Adipocyte (in vitro differentiated cells): ENCODE results near the gene SCYGR6.
"Not testable (repeated sequence)": the region's sequence is repeated elsewhere in the genome, so short reads cannot be mapped to it uniquely, and the experiment has no call there.

Source experiments
- DNase-seq: peaks from one replicate; pipeline ENCODE4 v3.0.0-alpha.2; 2015; ENCODE audit warnings: low read depth
- H3K27me3 ChIP-seq: replicated peaks from 2 replicates; pipeline ENCODE4 v1.7.0; 2013; ENCODE audit warnings: mild to moderate bottlenecking, low read length, moderate library complexity; ENCODE audit not compliant: control insufficient read depth, insufficient read depth
- H3K36me3 ChIP-seq: 2 replicates; pipeline ENCODE4 v1.7.0; 2013; ENCODE audit warnings: low read length, mild to moderate bottlenecking, moderate library complexity; ENCODE audit not compliant: control insufficient read depth, insufficient read depth, severe bottlenecking
- H3K4me1 ChIP-seq: 2 replicates; pipeline ENCODE4 v1.7.0; 2013; ENCODE audit warnings: mild to moderate bottlenecking, low read length, moderate library complexity; ENCODE audit not compliant: control insufficient read depth, insufficient read depth
- H3K4me3 ChIP-seq: 2 replicates; pipeline ENCODE4 v1.7.0; 2013; ENCODE audit warnings: mild to moderate bottlenecking, low read length, moderate library complexity
- H3K9ac ChIP-seq: 2 replicates; pipeline ENCODE4 v1.7.0; 2013; ENCODE audit warnings: mild to moderate bottlenecking, low read length, moderate library complexity
- H3K9me3 ChIP-seq: 2 replicates; pipeline ENCODE4 v1.7.0; 2013; ENCODE audit warnings: mild to moderate bottlenecking, low read length, moderate library complexity; ENCODE audit not compliant: control insufficient read depth

The SCYGR6 gene

GRCh38 chr2:227724394-227725039, at the start of gene SCYGR6:
TSS of gene SCYGR6 (minus strand) at chr2:227724757. CDS start at chr2:227724757, 0 bp downstream.
- Histone ChIP-seq H3K4me1 (no peaks in the 10 kb centered on the region), H3K9me3 (no peaks in the 10 kb centered on the region), H3K9ac (no peak within 1 kb of the TSS), H3K4me3 (no peak within 1 kb of the TSS), H3K27me3 (no peaks in the 10 kb centered on the region), H3K36me3 (no peaks in the 10 kb centered on the region)
- no peak for DNase-seq

GRCh38 chr2:227774011-227774624, 49.6 kb upstream of the SCYGR6 start:
- no peak for DNase-seq
- Histone ChIP-seq H3K9me3 (no peaks in the 10 kb centered on the region), H3K4me3 (no peak overlapping the region), H3K4me1 (no peaks in the 10 kb centered on the region), H3K36me3 (no peaks in the 10 kb centered on the region), H3K27me3 (no peaks in the 10 kb centered on the region), H3K9ac (no peak overlapping the region)

GRCh38 chr2:227772932-227773331, 48.4 kb upstream of the SCYGR6 start:
- no peak for DNase-seq
- no peaks in the 10 kb centered on the region for H3K27me3 ChIP-seq

DNA sequence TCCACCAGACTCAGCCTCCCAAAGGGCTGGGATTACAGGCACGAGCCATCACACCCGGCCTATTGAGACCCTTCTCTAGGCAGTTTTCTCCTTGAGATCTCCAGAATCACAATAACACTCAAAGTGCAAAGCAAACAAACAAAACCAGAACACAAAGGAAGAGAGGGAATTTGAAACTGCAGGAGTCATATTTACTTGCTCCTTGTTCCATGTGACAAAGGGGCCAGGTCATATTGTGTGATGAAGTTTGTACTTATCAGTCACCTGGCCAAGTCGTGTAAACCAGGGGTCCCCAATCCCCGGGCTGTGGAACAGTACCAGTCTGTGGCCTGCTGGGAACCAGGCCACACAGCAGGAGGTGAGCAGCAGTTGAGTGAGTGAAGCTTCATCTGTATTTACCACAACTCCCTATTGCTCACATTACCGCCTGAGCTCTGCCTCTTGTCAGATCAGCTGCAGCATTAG, 47.7 kb upstream of the SCYGR6 start:
- Histone ChIP-seq H3K36me3 (no peaks in the 10 kb centered on the region), H3K27me3 (no peaks in the 10 kb centered on the region), H3K4me3 (no peak overlapping the region), H3K9me3 (no peaks in the 10 kb centered on the region), H3K4me1 (no peaks in the 10 kb centered on the region), H3K9ac (no peak overlapping the region)
- no peak for DNase-seq

More at GRCh38 chr2:227772932-227773331, 48.4 kb upstream of the SCYGR6 start:
- no peaks in the 10 kb centered on the region for H3K4me1 ChIP-seq
- no peaks in the 10 kb centered on the region for H3K9me3 ChIP-seq
- no peak overlapping the region for H3K9ac ChIP-seq
- H3K36me3 ChIP-seq = no peaks in the 10 kb centered on the region
- no peak overlapping the region for H3K4me3 ChIP-seq

DNA sequence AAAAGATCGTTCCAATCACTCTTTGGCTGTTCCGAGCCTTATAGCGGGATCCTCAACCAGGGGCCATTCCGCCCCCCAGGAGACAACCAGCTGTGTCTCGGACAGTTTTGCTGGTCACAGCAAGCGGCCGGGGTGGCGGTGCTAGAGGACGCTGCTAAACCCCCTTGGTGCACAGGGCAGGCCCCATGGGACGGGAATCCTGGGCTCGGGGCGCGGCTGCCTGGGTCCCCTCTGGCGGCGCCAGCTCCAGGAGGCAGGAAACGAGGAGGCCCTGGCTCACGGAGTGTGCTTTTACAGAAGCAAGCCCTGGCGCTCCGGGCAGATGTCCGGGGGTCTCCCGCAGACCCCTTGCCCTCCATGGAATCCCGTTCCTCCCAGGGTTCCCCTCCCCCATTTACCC, 43.3 kb upstream of the SCYGR6 start:
- Histone ChIP-seq H3K4me3 (no peak overlapping the region), H3K9ac (no peak overlapping the region), H3K36me3 (no peaks in the 10 kb centered on the region), H3K9me3 (no peaks in the 10 kb centered on the region), H3K27me3 (no peaks in the 10 kb centered on the region), H3K4me1 (peaks cover 10% of the 10 kb centered on the region)
- DNase-seq = no peak

DNA sequence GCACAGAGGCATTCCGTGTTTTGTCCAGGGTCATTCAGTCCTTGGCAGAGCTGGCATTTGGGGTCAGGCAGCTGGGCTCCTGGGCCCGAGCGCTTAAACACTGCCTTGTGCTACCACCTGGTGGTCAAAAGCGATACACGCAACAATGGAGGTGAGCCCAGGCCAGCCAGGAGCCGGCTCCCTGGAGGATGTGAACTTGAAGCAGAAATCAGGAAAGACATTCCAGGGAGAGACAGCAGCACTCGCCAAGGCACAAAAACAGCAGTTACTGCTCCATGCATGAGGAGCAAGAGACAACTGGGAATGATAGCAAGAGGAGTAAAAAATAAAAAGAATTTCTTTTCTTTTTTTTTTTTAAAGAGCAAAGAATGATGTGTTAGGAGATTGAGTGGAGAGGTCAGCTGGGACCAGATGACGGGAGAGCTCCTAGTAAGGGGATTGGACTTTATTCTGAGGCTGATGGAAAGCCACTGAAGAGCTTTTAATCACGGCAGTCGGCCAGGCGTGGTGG, 41.9 kb upstream of the SCYGR6 start:
- Histone ChIP-seq H3K9me3 (no peaks in the 10 kb centered on the region), H3K27me3 (no peaks in the 10 kb centered on the region), H3K36me3 (no peaks in the 10 kb centered on the region), H3K4me3 (no peak overlapping the region), H3K4me1 (peaks cover 20% of the 10 kb centered on the region), H3K9ac (peak overlapping the region; percentile 52)
- peak; percentile 92 for DNase-seq

GRCh38 chr2:227765788-227766372, 41.3 kb upstream of the SCYGR6 start:
- no peak overlapping the region for H3K4me3 ChIP-seq
- no peaks in the 10 kb centered on the region for H3K36me3 ChIP-seq
- H3K4me1 ChIP-seq = peaks cover 24% of the 10 kb centered on the region
- no peaks in the 10 kb centered on the region for H3K9me3 ChIP-seq
- no peaks in the 10 kb centered on the region for H3K27me3 ChIP-seq
- DNase-seq = no peak
- H3K9ac ChIP-seq = peak overlapping the region; percentile 52

GRCh38 chr2:227761740-227762476, 37.4 kb upstream of the SCYGR6 start:
- no peaks in the 10 kb centered on the region for H3K36me3 ChIP-seq
- peaks cover 24% of the 10 kb centered on the region for H3K4me1 ChIP-seq
- no peaks in the 10 kb centered on the region for H3K27me3 ChIP-seq
- H3K9me3 ChIP-seq = no peaks in the 10 kb centered on the region
- H3K4me3 ChIP-seq = no peak overlapping the region
- H3K9ac ChIP-seq = peak overlapping the region; percentile 19
- DNase-seq = peak; percentile 19

DNA sequence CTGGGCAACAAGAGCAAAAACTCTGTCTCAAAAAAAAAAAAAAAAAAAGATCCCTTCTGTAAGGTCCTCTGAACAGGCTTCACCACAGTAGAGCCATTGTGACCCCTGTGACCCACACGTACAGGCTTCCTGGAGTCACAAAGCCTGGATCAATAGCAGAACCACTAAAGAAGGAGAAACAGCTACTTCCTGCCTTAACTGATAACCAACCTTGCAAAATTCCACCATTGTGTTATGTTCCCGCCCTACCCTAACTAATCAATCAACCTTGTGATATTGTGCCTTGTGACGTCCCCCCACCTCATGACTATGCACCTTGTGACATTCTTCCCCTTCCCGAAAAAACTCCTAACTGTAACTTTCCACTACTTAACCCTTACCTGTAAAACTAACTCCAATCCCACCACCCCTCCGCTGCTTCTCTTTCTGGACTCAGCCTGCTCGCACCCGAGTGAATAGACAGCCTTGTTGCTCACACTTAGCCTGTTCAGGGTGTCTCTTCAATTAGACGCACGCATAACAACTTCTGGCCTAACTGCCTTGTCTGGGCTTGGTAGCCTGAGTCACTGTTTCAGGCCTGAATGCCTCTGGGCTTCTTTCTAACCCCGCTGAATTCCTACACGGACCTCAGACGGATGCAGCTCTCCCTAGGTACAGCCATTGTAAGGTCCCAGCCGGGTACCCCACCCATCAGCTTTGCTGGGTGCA, 35.0 kb upstream of the SCYGR6 start:
- Histone ChIP-seq H3K4me1 (peaks cover 14% of the 10 kb centered on the region), H3K9ac (no peak overlapping the region), H3K36me3 (no peaks in the 10 kb centered on the region), H3K9me3 (no peaks in the 10 kb centered on the region), H3K27me3 (no peaks in the 10 kb centered on the region), H3K4me3 (no peak overlapping the region)
- peak; percentile 24 for DNase-seq

GRCh38 chr2:227756261-227756660, 31.7 kb upstream of the SCYGR6 start:
- not testable (repeated sequence) for H3K27me3 ChIP-seq, DNase-seq

More at GRCh38 chr2:227756261-227756660, 31.7 kb upstream of the SCYGR6 start:
- not testable (repeated sequence) for H3K4me3 ChIP-seq, H3K9ac ChIP-seq, H3K9me3 ChIP-seq, H3K4me1 ChIP-seq, H3K36me3 ChIP-seq
